Gastrocnemius medialis (tissue), 4 donors: ENCODE measurements around the gene REL. TPM values are rescaled to one million over a fixed set of nuclear protein-coding genes. Genes with fewer than 3 reads are reported as not detected.

Source experiments
- ATAC-seq, 2 donors: fragments of 150-250 bp; one replicate each; pipeline ENCODE4 v1.9.1; 2016
- DNase-seq, 2 donors: peaks; one replicate each; pipeline ENCODE4 v3.0.0-alpha.2; 2019
- H3K27ac ChIP-seq, 4 donors: fragments of 200-600 bp; sonication (generic); 1 replicate in 1 of 4; 2 replicates in 3 of 4; pipeline ENCODE4 v1.5.1; 2016 to 2018; ENCODE audit warnings: mild to moderate bottlenecking in 2 of 4, moderate library complexity in 1 of 4
- H3K27me3 ChIP-seq, 3 donors: fragments of 200-600 bp; sonication (generic) in 2 of 3; 1 replicate in 1 of 3; 2 replicates in 2 of 3; pipeline versions ENCODE4 v1.5.1 to v1.6.0; 2016 to 2019; ENCODE audit warnings: mild to moderate bottlenecking in 1 of 3, moderate library complexity in 1 of 3
- H3K36me3 ChIP-seq, 2 donors: fragments of 200-600 bp; sonication (generic) in 1 of 2; one replicate each; pipeline ENCODE4 v1.5.1; 2017 to 2018
- H3K4me1 ChIP-seq, 2 donors: fragments of 200-600 bp; sonication (generic) in 1 of 2; one replicate each; pipeline ENCODE4 v1.5.1; 2016 to 2017; ENCODE audit warnings: mild to moderate bottlenecking in 2 of 2
- H3K4me3 ChIP-seq, 4 donors: fragments of 200-600 bp; sonication (generic) in 3 of 4; 1 replicate in 1 of 4; 2 replicates in 3 of 4; pipeline ENCODE4 v1.5.1; 2016 to 2019; ENCODE audit warnings: mild to moderate bottlenecking in 2 of 4
- H3K9me3 ChIP-seq, 3 donors: fragments of 200-600 bp; sonication (generic) in 2 of 3; 1 replicate in 1 of 3; 2 replicates in 2 of 3; pipeline ENCODE4 v1.5.1; 2016 to 2019
- CTCF ChIP-seq, 5 experiments: fragments of 450-650 bp in 3 of 5; fragments of 200-600 bp in 2 of 5; sonication (generic) in 2 of 5; IDR thresholded peaks in 4 of 5; conservative IDR thresholded peaks in 1 of 5; 1 replicate in 4 of 5; 2 replicates in 1 of 5; pipeline ENCODE4 v1.5.1; 2016 to 2019; ENCODE audit warnings: antibody characterized with exemption in 5 of 5, mild to moderate bottlenecking in 3 of 5, moderate library complexity in 3 of 5
- POLR2A ChIP-seq, 2 donors: fragments of 450-650 bp; IDR thresholded peaks; one replicate each; pipeline ENCODE4 v1.6.1; 2017; ENCODE audit warnings: antibody characterized with exemption in 2 of 2, mild to moderate bottlenecking in 2 of 2, moderate library complexity in 2 of 2
- in situ Hi-C, 4 donors: fragments of 200-750 bp; cut with MboI; loops; one replicate each; pipeline versions ENCODE4 v1.15.0 to v1.8.0; 2017; ENCODE audit warnings: low sequenced_read_pairs in 4 of 4
- intact Hi-C: fragments of 100-400 bp; cut with DNase I; formaldehyde crosslinking; loops from one replicate; pipeline ENCODE4 v1.15.1; 2023; ENCODE audit warnings: low total_unique reads
- total RNA-seq, 4 donors: library from RNA; depleted of rRNA; stranded (reverse); fragments of >200 nt; gene quantifications; one replicate each; pipeline versions ENCODE4 v1.1.0 to v1.2.3, GENCODE V29; 2016

Gene REL
- total RNA-seq, 4 donors from 2014 or later, result 4.2 to 7.6 (median 5.4) TPM

- DNase-seq (no peak), ATAC-seq (no peak)
- in situ Hi-C loops (no loop called here), intact Hi-C loops (no loop called here)
- no peak for TF ChIP-seq CTCF (IDR thresholded peaks at IDR 0.05 in 4 of 5, conservative IDR thresholded peaks at IDR 0.05 in 1 of 5)
- TF ChIP-seq POLR2A (IDR thresholded peaks at IDR 0.05), result no peak
- H3K4me3 ChIP-seq, result no peak overlapping the region
- no peak overlapping the region for H3K27ac ChIP-seq
- H3K9me3 ChIP-seq, result no peaks in the 10 kb centered on the region
- no peaks in the 10 kb centered on the region for H3K4me1 ChIP-seq
- no peaks in the 10 kb centered on the region for H3K36me3 ChIP-seq
- H3K27me3 ChIP-seq, result no peaks in the 10 kb centered on the region
Measured at GRCh38 chr2:60853531-60853930, 27.8 kb upstream of the REL start.

- intact Hi-C loops (no loop called here), in situ Hi-C loops (no loop called here)
- H3K4me1 ChIP-seq, result no peaks in the 10 kb centered on the region
- no peaks in the 10 kb centered on the region for H3K36me3 ChIP-seq
- H3K9me3 ChIP-seq, result no peaks in the 10 kb centered on the region
- ATAC-seq (no peak), DNase-seq (no peak)
- no peak overlapping the region for H3K4me3 ChIP-seq
- no peaks in the 10 kb centered on the region for H3K27me3 ChIP-seq
- H3K27ac ChIP-seq, result no peak overlapping the region
- no peak for TF ChIP-seq CTCF (IDR thresholded peaks at IDR 0.05 in 4 of 5, conservative IDR thresholded peaks at IDR 0.05 in 1 of 5)
- no peak for TF ChIP-seq POLR2A (IDR thresholded peaks at IDR 0.05)
Measured at GRCh38 chr2:60855989-60856669, 25.2 kb upstream of the REL start.

GRCh38 chr2:60857056-60857455 lies 24.3 kb upstream of the REL start:
- Histone ChIP-seq H3K4me1 (no peaks in the 10 kb centered on the region), H3K9me3 (no peaks in the 10 kb centered on the region), H3K4me3 (no peak overlapping the region), H3K27me3 (no peaks in the 10 kb centered on the region), H3K27ac (no peak overlapping the region), H3K36me3 (no peaks in the 10 kb centered on the region)
- in situ Hi-C loops, result no loop called here
- no peak for ATAC-seq
- TF ChIP-seq CTCF (IDR thresholded peaks at IDR 0.05 in 4 of 5, conservative IDR thresholded peaks at IDR 0.05 in 1 of 5) (no peak), POLR2A (IDR thresholded peaks at IDR 0.05) (no peak)
- intact Hi-C loops, result no loop called here
- no peak for DNase-seq

- Histone ChIP-seq H3K4me1 (no peaks in the 10 kb centered on the region), H3K9me3 (no peaks in the 10 kb centered on the region), H3K27ac (no peak overlapping the region), H3K36me3 (no peaks in the 10 kb centered on the region), H3K4me3 (no peak overlapping the region), H3K27me3 (no peaks in the 10 kb centered on the region)
- ATAC-seq (no peak), DNase-seq (no peak)
- TF ChIP-seq CTCF (IDR thresholded peaks at IDR 0.05 in 4 of 5, conservative IDR thresholded peaks at IDR 0.05 in 1 of 5), result no peak
- no peak for TF ChIP-seq POLR2A (IDR thresholded peaks at IDR 0.05)
- intact Hi-C loops (no loop called here), in situ Hi-C loops (no loop called here)
Measured at GRCh38 chr2:60858897-60859311, 22.5 kb upstream of the REL start.

- intact Hi-C loops (no loop called here), in situ Hi-C loops (no loop called here)
- DNase-seq (no peak), ATAC-seq (no peak)
- TF ChIP-seq CTCF (IDR thresholded peaks at IDR 0.05 in 4 of 5, conservative IDR thresholded peaks at IDR 0.05 in 1 of 5), result no peak
- TF ChIP-seq POLR2A (IDR thresholded peaks at IDR 0.05), result no peak
- Histone ChIP-seq H3K27me3 (no peaks in the 10 kb centered on the region), H3K27ac (no peak overlapping the region), H3K9me3 (no peaks in the 10 kb centered on the region), H3K4me3 (no peak overlapping the region), H3K36me3 (no peaks in the 10 kb centered on the region), H3K4me1 (no peaks in the 10 kb centered on the region)
Measured at GRCh38 chr2:60861736-60862135, 19.6 kb upstream of the REL start.
